Stimulated activated CD4-positive, alpha-beta T cell treated with anti-CD3 and anti-CD28 coated beads, Interleukin-1b, Interleukin-23, amount 100 ng/mL, for 24 hours (primary cell): ENCODE data around the gene CDC5L.

ENCODE experiments used
- DNase-seq, 4 experiments: peaks; one replicate each; pipeline ENCODE4 v3.0.0-alpha.2; 2020; ENCODE audit warnings: low read depth in 4 of 4, low spot score in 1 of 4

CDC5L gene

DNA sequence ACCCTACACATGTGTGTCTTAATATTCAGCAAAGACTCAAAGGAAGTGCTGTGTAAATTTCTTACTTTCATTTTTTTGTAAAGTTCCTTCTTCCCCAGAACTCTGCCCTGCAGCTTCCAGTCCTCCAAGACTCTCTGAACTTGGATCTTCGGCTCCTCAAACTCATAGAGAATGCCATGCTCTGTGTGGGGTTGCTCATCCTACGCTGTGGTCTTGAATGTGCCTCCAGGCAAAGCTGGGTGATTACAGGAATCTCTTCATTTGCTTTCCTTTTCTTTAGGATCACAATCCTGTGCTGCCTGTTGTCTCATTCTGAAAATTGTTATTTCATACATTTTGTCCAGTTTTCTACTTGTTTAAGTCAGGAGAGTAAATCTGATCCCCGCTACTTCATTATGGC lies 14.5 kb upstream of the CDC5L start:
- DNase-seq: no peak

DNA sequence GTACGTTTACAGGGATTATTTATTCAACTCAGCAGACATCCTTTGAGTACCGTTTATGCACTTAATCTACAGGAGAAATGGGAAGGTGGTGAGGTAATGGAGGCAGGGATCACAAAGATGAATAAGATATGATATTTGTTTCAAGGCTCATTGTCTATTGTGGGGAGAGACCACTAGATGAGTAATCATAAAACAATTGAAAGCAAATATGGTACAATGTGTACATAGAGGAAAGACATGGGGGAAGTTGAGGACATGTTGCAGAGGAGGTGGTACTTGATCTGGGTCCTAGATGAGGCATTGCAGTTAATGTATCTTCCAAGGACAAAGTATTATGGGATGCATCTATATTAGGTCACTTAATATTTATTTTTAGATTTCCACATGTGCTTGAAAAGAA lies 13.7 kb upstream of the CDC5L start:
- DNase-seq: no peak

DNA sequence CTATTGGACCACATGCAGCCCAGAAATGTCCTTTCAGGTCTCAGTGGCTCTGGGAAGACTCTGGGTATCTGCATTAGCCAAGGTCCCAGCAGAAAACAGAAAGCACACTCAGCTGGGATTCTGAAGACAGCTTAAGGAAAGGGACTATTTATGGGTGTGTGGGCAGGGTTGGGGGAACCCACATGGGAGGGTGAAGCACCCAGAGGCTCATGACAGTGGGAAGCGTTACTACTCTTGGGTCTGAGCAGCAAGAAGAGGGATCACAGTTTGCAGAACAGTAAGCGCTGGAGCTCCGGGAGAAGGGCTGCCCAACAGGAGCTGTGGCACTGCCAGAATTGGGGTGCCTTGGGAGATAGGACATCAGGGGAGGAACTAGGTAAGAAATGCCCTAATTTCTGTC lies 12.4 kb upstream of the CDC5L start:
- no peak for DNase-seq

DNA sequence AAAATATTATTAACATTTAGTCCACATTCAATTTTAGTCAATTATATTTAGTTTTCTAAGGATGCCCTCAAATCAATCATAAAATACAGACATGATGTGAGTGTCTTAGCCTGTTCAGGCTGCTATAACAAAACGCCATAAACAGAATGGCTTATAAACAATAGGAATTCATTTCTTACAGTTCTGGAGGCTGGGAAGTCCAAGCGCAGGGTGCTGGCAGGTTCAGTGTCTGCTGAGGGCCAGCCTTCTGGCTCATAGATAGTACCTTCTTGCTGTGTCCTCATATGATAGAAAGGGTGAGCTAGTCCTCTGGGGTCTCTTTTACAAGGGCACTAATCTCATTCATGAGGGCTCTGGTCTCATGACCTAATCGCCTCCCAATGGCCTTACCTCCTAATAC lies 10.0 kb upstream of the CDC5L start:
- no peak for DNase-seq

DNA sequence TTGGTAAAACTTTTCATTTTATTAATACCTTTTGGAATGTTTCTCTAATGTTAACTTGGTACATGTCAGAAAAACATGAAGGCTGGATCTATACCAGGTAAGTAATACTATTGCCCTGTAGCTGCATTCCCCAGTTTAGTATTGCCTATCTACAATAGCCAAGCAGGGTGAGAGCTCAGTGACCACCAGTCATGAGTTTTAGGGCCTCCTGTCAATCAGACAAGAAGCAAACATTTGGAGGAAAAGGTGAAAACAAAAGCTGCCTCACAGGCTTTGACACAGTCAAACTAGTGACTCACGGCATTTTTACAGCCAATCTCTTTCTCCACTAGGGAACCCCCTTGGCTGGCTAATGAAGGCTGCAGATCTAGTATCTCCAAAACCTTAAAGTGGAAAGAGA lies 9.5 kb upstream of the CDC5L start:
- no peak for DNase-seq

DNA sequence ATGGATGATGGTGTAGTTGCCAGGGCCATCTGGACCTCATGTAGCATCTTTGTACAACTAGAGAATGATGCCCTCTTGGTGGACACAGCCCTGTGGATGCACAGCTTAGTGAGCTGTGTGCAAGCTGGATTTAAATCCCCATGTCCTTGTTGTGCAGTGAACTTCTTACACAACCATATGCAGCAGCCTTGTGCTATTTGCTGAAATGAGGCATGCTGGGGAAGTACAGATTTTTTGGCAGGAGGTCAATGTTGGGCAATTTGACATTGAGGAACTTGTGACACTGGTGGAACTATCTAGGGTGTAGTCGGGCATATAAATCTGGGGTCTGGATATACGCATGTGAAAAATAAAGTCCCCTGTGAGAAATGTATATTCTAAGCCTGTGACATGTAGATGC lies 5.8 kb upstream of the CDC5L start:
- DNase-seq: no peak

DNA sequence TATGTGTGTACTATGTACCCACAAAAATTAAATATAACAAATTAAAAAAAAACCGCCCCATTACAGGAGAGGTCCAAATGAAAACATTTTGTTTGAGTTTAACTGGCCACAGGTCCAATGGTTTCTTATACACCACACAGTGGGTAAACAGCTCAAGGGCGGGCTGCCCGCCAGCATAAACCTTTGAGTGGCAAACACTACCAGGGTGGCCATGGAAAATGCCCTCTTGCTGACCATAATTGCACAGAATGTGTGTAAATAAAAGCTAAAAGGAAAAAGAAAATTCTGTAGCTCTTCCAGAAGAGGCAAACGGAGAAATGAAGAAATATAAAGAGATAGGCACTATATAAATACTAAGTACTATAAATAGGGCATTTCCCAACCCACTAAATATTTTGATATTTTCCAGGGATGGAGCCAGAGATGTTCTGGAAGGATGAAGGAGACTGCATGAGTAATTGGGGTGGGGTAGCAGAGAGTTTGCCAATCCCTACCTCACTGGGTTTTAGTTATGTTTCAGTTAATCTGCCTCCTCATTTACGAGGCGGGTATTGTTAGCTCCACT lies 1.1 kb upstream of the CDC5L start:
- no peak for DNase-seq

DNA sequence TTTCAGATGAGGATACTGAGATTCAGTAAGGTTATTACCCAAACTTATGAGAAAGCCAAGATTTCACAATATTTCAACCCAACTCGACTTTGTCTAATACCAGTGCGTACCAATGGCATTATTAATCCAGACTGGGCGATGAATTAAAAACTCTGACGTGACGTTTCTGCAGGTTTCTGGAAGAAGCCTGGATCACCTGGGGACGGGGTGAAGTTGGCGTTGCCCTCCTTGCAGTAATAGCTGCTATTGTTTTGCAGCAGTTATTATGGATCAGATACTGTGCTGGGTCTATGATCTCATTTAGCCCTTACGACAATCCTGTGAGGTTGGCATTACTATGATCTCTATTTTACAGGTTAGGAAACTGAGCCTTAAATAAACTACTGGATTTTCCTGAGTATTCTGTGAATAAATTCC lies 569 bp upstream of the CDC5L start:
- DNase-seq: no peak

DNA sequence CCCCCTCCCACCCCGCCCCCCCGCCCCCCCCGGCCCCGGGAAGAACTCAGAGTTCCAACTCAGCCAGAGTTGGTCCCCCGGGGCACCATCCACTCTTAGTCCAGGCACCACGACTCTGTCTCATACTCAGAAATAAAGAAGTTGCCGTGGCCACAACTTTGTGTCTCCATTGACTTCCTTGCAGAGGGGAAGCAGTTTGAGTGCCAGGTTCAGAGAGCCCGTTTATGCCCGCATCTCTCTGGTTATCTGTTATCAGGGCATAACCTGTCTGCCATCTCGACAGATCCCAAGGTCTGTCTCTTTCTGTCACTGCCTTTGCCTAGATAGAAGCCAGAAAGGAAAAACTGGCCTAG lies 605 bp downstream of the CDC5L start:
- DNase-seq: no peak

DNA sequence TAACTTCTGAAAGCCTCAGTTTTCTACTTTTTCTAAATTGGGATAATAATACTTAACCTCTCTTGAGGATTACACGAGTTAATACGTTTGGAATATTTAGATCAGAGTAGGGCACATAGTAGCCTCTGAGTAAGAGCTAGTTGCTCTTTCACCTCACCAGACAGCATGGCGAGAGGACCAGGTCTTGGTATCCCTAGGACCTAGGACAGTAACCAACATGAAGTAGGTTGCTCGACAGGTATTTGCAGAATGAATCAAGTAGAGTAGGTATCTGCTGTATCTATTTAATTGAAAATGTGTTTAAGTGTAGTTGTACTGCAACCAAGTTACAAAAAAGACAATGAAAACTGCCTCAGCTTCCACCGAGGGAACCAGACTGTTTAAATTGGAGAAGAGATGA lies 1.4 kb downstream of the CDC5L start:
- no peak for DNase-seq

DNA sequence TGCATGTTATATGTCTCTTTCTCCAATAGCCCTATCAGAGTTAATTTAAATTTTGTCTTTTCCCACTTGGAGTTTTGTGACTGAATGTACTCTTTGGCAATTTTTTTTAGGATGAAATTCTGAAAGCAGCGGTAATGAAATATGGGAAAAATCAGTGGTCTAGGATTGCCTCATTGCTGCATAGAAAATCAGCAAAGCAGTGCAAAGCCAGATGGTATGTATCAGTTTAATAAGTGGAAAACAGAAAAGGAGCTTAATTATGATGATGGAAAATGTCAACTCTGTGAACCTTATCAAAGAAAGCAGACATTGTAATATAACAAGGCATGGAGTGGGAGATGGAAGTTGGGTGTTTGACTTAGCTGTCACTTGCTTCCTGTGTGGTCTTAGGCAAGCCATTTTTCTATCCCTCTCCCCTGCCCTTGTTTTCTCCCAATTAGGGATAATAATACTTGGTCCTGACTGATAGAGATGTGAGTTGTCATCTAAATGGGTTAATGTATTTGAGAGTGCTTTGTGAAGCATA lies 2.7 kb downstream of the CDC5L start:
- DNase-seq: no peak

DNA sequence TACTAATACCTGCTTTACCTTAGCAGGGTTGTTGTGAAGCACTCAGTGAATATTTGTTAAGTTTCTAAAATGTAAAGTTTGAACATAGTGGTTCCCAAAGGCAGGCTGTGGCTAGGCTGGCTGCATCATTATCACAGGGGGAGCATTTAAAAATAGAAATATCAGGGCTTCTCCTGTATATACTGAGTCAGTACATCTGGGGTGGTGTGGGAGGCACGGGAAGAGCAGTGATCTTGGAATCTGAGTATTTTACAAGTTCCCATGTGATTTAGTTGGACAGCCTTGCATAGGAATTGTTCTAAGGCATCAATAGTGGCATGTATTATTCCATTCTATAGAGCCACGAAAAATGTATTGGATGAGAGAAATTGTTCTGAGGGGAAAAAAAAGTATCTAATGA lies 8.0 kb downstream of the CDC5L start:
- no peak for DNase-seq

DNA sequence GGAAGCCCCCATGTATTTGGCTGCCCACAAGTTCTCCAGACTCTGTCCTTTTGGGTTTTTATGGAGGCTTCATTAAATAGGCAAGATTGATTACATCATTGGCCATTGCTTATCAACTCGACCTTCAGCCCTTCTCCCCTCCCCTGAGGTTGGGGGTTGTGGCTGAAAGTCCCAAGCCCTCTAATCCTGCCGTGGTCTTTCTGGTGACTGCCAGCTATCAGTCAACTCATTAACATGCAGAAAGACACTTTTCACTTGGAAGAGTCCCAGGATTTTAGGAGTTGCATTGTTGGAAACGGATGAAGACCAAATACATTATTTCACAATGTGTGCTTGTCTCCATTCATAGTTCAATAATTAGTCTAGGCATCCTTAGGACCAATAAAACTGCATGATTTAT lies 9.5 kb downstream of the CDC5L start:
- DNase-seq: no peak

DNA sequence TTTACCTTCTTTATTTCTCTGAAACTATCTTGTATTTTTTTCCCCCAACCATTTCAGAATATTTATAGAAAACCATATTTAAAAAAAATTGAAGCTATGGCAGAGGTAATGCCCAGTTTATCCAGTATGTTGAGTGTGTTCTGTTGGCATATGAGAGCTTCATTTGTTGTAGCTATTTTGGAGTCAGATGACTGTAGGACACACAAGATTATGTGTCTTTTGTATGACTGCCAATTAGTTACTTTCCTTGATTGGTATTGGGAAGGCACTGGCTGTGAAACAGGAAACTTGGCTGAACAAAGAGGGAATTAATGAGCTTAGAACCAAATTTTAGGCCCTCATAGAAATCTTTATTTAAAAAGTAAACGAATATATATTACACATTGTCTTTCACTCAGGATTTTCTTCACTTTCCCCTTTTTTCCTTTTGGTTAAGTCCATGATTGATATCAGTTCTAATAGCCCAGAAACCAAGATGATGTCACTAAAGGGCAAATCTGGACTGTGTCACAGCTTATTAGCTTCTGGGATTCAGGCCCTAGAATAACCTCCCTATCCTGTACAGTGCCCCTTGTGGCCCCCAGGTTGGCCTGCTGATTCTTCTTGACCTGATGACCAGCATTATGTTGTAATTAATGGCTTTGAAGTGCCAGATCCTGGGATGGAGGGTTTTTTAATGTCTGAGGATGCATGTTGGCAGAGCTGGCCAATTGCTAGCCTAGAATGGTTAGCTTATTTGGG lies 10.1 kb downstream of the CDC5L start:
- DNase-seq: no peak

DNA sequence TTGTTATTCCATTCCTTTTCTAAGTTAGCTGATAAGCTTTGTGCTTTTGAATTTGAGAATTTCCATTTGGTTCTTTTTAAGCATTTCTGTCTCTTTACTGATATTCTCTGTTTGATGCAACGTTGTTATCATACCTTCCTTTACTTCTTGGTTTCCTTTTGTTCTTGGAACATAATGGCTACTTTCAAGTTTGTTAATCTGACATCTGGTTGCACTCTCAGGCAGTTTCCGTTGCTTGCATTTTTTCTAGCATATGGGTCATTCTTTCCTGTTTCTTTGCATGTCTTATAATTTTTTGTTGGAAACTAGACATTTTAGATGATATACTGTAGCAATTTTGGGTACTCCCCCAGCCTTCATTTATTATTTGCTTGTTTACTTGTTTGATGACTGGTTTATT lies 12.5 kb downstream of the CDC5L start:
- DNase-seq: no peak

DNA sequence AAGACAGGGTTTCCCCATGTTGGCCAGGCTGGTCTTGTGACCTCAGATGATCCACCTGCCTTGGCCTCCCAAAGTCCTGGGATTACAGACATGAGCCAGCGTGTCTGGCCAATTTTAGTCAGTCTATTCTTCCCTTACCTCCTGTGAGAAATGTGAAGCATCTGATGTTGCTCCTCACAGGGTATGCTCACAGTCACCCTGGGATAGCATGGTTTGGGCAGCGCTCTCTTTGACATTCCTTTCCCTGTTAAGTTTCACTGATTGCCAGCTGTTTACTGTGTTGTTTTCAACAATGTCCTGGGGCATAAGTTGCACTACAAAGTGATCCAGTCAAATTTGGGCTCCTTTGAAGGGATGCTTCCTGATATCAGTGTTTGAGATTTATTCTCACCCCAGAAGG lies 13.1 kb downstream of the CDC5L start:
- DNase-seq: no peak

DNA sequence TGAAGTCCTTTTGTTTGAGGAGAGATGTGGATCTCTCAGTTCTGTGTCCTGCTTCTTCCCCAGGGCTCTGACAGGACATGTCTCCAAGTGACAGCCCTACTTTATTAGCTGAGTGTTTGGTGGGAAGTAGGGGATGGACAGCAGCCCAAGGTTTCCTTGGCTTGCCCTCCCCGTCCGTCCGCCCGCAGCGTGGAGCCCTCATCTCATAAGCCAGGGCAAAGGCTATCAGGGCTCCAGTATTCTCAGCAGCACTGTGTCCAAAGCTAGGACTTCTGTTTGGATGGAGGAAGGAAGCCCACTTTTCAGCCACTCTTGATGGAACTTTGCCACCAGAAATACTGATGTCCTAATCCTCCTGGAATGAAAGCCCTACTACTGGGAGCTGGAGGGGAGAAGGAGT lies 13.6 kb downstream of the CDC5L start:
- DNase-seq: no peak

DNA sequence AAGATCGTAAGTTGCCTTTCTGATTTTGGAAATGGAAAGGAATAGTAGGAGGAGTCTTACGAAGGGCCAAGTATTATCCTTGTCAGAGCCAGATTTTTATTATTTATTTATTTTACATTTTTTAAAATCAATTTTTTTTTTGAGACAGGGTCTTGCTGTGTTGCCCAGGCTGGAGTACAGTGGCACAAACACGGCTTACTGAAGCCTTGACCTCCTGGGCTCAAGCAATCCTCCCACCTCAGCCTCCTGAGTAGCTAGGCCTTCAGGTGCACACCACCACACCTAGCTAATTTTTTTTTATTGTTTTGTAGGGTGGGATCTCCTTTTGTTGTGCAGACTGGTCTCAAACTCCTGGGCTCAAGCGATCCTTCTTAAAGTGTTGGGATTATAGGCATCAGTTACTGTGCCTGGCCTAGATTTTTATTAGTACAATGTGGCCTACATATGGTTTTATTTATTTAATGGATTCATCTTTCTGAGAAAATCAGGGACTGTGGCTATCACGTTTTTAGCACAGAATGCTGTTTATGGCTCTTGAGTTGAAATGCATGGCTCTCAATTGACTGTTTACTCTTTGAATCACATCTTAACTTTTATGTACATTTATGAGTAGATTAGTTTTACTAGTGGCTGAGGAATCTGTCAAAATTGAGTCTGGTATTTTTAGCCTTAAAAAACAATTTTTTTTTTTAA lies 16.7 kb downstream of the CDC5L start:
- DNase-seq: no peak

DNA sequence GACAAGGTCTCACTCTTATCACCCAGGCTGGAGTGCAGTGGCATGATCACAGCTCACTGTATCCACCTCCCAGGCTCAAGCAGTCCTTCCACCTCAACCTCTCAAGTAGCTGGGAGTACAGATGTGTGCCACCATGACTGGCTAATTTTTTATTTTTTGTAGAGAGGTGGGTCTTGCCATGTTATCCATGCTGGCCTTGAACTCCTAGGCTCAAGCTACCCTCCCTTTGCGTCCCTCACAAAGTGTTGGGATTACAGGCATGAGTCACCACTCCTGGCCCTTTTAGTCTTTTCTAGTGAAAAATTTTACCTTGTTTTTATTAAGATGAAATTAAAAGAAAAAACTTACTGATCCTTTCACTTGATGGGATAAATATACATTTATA lies 17.2 kb downstream of the CDC5L start:
- DNase-seq: no peak

DNA sequence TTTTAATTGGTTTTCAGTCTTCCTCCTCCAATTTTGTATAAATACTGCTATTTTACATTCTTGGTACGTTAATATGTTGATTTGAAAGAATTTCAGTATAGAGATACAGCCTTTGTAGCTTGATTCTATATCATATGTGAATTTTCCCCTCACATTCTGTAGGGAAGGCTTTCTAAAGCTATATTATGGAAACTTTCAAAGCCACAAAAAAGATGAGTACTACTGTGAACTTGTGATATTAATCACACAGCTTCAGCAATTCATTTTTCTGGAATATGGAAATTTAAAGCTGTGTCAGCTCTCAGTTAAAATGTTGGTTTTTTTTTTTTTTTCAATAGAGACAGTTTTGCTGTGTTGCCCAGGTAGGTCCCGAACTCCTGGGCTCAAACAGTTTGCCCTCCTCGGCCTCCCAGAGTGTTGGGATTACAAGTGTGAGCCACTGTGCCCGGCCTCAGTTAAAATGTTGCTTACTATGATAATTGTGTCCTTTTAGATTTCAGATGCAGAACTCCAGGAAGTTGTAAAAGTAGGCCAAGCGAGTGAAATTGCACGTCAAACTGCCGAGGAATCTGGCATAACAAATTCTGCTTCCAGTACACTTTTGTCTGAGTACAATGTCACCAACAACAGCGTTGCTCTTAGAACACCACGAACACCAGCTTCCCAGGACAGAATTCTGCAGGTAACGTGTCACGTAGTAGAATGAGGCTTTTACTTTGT lies 20.6 kb downstream of the CDC5L start:
- no peak for DNase-seq

DNA sequence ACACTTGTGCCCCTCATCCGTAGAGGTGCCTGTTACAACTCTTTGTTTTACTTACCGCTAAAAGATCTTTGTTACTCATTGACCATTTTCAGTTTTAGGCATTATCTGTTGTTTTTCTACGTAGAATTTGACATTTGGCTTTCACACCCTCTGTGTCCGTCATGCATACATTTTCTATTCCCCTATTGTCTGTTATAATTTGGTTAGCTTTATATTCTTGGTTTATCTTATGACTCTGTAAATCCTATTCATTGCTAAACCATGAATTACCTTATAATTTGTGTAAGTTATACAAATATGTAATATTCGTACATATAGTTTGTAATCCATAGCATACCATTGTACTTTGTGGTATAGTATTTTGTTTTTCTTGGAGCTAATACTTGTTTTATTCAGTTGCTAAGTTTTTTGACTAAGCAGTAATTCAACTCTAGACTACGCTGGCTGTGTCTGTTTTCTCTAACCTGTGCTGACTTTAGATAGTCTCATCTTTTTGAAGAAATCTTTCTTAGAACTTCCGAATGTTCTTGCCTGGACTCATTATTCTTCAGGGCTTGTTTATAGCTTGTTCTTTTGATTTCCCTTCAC lies 21.8 kb downstream of the CDC5L start:
- no peak for DNase-seq

DNA sequence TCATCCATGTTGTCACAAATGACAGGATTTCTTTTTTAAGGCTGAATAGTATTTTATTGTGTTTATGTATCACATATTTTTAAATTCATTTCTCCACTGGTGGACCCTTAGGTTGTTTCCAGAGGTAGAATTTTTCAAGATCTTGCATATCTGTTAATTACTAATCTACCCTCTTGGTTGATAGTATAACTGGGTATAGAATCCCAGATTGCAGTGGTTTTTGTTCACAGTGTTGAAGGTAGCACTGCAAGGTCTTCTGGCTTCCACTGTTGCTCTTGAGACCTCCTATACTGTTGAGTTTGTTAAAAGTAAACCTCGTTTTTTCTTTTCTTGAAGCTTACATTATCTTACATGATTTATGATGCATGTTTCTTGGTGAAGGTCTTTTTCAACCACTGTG lies 22.9 kb downstream of the CDC5L start:
- no peak for DNase-seq
